ENCODE results near the gene MPRIP. TPM values are rescaled to one million over a fixed set of nuclear protein-coding genes. Genes with fewer than 3 reads are reported as not detected.

The MPRIP gene
- total RNA-seq, 1 donor: 86.5 TPM

DNA sequence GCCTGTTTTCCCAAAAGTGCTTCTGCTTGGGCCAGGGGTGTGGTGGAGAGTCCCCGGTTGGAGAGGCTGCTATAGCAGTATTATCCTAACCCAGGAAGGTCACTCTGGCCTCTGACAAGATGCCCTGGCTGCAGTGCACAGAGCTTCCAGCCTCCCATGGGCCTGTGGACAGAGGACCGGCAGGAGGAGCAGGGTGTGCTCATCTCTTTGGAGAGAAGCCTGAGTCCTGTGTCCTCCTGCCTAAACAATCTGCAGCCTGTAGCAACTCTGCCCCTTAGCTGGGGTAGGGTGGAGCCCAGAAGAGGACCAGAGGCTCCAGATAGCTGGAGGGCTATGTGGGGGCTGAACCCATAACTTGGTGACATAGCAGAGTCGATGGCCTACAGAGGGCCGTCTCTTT is 78.0 kb downstream of the MPRIP start:
- TF ChIP-seq, protein P1, sequence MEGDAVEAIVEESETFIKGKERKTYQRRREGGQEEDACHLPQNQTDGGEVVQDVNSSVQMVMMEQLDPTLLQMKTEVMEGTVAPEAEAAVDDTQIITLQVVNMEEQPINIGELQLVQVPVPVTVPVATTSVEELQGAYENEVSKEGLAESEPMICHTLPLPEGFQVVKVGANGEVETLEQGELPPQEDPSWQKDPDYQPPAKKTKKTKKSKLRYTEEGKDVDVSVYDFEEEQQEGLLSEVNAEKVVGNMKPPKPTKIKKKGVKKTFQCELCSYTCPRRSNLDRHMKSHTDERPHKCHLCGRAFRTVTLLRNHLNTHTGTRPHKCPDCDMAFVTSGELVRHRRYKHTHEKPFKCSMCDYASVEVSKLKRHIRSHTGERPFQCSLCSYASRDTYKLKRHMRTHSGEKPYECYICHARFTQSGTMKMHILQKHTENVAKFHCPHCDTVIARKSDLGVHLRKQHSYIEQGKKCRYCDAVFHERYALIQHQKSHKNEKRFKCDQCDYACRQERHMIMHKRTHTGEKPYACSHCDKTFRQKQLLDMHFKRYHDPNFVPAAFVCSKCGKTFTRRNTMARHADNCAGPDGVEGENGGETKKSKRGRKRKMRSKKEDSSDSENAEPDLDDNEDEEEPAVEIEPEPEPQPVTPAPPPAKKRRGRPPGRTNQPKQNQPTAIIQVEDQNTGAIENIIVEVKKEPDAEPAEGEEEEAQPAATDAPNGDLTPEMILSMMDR (IDR thresholded peaks at IDR 0.05; ENCODE audit: insufficient read depth, low read length): no peak
- DNase-seq (ENCODE audit: low read depth): no peak
- H3K4me3 ChIP-seq (ENCODE audit: low read depth, low read length): no peak overlapping the region

DNA sequence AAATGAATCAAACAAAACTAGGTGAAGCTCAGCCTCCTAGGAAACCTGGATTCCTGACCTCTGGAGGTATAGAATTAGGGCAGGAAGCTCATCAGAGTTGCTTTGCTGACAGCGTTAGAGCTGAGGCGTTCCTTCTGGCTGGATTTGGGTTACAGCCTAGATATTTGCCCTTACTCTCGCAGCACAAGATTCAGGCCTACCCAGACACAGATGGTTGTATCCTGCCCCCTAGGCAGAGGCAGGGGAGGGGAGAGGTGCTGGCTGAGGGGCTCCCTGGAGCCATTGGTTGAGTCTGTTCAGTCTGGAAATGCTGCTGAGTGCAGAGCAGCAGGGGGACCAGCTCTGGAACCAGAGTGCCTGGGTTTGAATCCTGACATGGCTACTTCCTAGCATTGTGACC is 78.4 kb downstream of the MPRIP start:
- no peak overlapping the region for H3K4me3 ChIP-seq (ENCODE audit: low read depth, low read length)
- DNase-seq (ENCODE audit: low read depth): peak; percentile 43
- TF ChIP-seq, protein P1 (IDR thresholded peaks at IDR 0.05; ENCODE audit: insufficient read depth, low read length): peak; percentile 14

DNA sequence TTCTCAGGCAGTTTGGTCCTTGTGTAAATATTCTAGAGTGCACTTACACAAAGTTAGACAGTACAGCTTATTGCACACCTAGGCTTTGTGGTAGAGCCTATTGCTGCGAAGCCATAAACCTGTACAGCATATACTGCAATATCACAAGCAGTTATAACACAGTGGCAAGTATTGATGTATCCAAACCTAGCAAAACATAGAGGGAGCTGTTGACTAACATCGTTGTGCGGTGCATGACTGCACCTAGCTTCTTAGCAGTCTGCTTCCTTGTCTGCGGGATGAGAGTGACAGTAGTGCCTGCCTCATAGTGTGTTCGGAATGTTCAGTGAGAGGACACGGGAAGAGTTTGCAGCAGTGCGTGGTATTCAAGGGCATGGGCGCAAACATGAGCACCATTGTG is 78.9 kb downstream of the MPRIP start:
- no peak overlapping the region for H3K4me3 ChIP-seq (ENCODE audit: low read depth, low read length)
- TF ChIP-seq, protein P1 (IDR thresholded peaks at IDR 0.05; ENCODE audit: insufficient read depth, low read length): no peak
- DNase-seq (ENCODE audit: low read depth): no peak

DNA sequence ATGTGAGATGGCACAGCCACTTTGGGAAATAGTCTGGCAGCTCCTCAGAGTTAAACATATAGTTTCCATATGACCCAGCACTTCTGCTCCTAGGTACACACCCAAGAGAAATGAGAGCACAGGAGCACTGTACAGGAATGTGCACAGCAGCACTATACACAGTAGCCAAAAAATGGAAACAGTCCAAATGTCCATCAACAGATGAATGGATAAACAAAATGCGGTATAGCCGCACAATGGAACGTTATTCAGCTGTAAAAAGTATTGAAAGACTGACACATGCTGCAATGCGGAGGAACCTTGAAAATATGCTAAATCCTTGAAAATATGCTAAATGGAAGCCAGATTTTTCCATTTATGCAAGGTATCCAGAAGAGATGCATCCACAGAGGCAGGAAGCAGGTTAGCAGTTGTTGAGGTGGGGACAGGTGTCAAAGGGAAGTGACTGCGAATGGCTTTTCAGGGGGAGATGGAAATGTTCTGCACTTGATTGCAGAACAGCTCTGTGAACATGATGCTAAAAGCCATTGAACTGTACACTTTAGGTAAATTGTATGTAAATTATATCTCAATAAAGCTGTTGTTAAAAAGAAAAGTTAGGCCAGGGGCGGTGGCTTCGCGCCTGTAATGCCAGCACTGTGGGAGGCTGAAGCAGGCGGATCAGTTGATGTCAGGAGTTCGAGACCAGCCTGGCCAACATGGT is 80.7 kb downstream of the MPRIP start:
- no peak overlapping the region for H3K4me3 ChIP-seq (ENCODE audit: low read depth, low read length)
- TF ChIP-seq, protein P1 (IDR thresholded peaks at IDR 0.05; ENCODE audit: insufficient read depth, low read length): no peak
- DNase-seq (ENCODE audit: low read depth): no peak

DNA sequence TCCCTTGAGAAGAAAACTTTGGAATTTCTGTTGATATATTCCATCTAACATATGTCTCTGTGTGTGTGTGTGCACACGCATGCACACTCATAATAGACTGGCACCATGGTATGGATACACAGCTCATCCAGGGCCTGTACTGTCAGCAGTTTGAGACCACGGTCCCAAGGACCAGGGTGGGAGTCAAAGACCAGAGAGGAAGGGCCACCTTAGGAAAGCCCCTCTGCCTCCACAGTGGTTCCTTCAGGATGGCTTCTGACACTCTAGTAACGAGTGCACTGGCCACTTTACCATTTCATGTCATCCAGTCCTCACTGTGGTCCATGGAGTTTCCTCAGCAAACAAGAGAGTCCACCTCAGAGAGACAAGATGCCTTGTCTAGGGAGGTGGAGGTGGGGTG is 82.1 kb downstream of the MPRIP start:
- H3K4me3 ChIP-seq (ENCODE audit: low read depth, low read length): no peak overlapping the region
- no peak for DNase-seq (ENCODE audit: low read depth)
- TF ChIP-seq, protein P1 (IDR thresholded peaks at IDR 0.05; ENCODE audit: insufficient read depth, low read length): no peak

DNA sequence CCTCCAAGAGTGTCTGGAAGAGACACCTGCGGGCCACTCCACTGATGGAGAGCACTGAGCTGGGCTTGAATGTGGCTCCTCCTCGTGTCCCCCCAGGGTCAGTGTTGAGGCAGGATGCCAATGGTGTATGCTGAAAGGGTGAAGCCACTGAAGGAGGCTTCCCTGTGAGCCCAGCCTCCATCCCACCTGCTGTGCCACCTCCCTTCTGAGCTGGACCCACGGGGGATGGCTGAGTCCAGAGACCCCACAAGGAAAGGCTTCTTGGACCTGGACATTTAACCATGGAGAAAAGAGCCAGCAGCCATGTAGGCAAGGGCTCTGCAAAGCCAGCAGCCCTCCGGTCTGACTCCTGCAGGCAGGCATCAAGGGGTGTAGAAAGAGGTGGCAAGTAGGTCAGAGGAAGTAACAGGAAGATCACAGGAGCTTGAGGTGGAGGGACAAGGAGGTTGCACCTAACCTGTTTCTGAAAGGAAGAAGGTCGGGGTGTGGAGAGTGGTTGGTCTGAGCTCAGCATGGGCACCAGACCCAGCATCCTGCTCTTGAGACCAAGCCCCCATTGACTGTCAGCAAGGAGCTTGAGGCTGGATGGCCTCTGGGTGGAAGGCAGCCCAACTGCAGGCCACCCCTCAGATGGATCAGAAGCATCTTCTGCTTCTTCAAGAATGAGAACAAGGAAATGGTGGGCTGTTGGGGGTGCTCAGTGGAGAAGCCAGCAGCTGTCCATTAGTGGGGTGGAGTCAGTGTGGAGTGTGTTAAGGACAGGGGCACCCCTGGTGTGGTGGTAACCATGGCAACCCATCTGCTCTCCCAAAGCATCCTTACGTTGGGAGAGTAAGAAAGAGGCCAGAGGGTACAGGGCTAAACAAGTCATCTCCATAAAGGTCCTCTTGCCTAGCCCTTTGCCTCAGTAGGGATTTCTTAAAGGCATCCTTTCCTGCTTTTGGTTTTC is 83.2 kb downstream of the MPRIP start:
- no peak overlapping the region for H3K4me3 ChIP-seq (ENCODE audit: low read depth, low read length)
- TF ChIP-seq, protein P1 (IDR thresholded peaks at IDR 0.05; ENCODE audit: insufficient read depth, low read length): no peak
- no peak for DNase-seq (ENCODE audit: low read depth)
